Glutamatergic neuron (in vitro differentiated cells): ENCODE results near the gene TNFRSF8. TPM values are rescaled to one million over a fixed set of nuclear protein-coding genes. Genes with fewer than 3 reads are reported as not detected.

Source experiments
- DNase-seq: peaks from one replicate; pipeline ENCODE4 v3.0.0; 2022
- H3K27ac Mint-ChIP-seq: one replicate; pipeline ENCODE4 v1.8.0; 2020; ENCODE audit warnings: mild to moderate bottlenecking, mixed read lengths, inconsistent platforms; ENCODE audit not compliant: unreplicated experiment
- H3K27me3 Mint-ChIP-seq: one replicate; pipeline ENCODE4 v1.8.0; 2020; ENCODE audit warnings: mild to moderate bottlenecking, moderate library complexity, mixed read lengths, inconsistent platforms; ENCODE audit not compliant: unreplicated experiment
- H3K36me3 Mint-ChIP-seq: one replicate; pipeline ENCODE4 v1.8.0; 2020; ENCODE audit warnings: mild to moderate bottlenecking, mixed read lengths, inconsistent platforms; ENCODE audit not compliant: unreplicated experiment
- H3K4me1 Mint-ChIP-seq: one replicate; pipeline ENCODE4 v1.8.0; 2020; ENCODE audit warnings: mild to moderate bottlenecking, low read depth, mixed read lengths, inconsistent platforms; ENCODE audit not compliant: unreplicated experiment
- H3K4me3 Mint-ChIP-seq: one replicate; pipeline ENCODE4 v1.8.0; 2020; ENCODE audit warnings: mild to moderate bottlenecking, mixed read lengths, inconsistent platforms; ENCODE audit not compliant: unreplicated experiment
- H3K9me3 Mint-ChIP-seq: one replicate; pipeline ENCODE4 v1.8.0; 2020; ENCODE audit warnings: mild to moderate bottlenecking, moderate library complexity, mixed read lengths, inconsistent platforms; ENCODE audit not compliant: unreplicated experiment
- CTCF ChIP-seq: fragments of 200-600 bp; sonication (generic); IDR thresholded peaks from one replicate; pipeline ENCODE4 v1.5.0; 2021; ENCODE audit not compliant: partially characterized antibody, unreplicated experiment
- total RNA-seq: library from RNA; stranded (reverse); fragmentation: NEBNext Ultra II Directional; extraction: Animal tissue kit (Norgen Biotek cat#: 25700); gene quantifications from one replicate; pipeline ENCODE4 v1.2.1, GENCODE V29; 2021; ENCODE audit not compliant: unreplicated experiment

TNFRSF8 gene
- total RNA-seq, 1 donor from 2014 or later, result not detected

GRCh38 chr1:12143631-12144155 is 80.6 kb downstream of the TNFRSF8 start:
- Mint-ChIP-seq H3K27me3 (peaks cover 7% of the 10 kb centered on the region), H3K27ac (no peak overlapping the region), H3K4me3 (no peak overlapping the region), H3K4me1 (peaks cover 7% of the 10 kb centered on the region), H3K9me3 (peaks cover 3% of the 10 kb centered on the region), H3K36me3 (no peaks in the 10 kb centered on the region)
- TF ChIP-seq CTCF, result no peak
- no peak for DNase-seq

DNA sequence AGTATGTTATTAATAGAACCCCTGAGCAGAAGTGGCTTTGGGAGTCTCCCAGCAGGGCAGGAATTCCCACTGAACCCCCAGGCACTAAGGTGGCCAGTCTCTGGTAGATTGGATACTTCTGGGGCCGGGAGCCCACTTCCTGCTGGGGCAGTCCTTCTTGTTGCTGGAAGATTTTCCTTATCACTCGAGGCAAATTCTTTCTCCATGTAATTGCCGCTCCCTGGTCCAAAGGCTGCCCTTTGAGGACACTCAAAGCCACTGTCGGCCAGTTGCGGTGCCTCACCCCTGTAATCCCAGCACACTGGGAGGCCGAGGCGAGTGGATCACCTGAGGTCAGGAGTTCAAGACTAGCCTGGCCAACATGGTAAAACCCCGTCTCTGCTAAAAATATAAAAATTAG is 81.1 kb downstream of the TNFRSF8 start:
- peaks cover 3% of the 10 kb centered on the region for H3K27me3 Mint-ChIP-seq
- no peak for DNase-seq
- no peaks in the 10 kb centered on the region for H3K9me3 Mint-ChIP-seq
- H3K4me1 Mint-ChIP-seq, result peaks cover 7% of the 10 kb centered on the region
- no peak overlapping the region for H3K4me3 Mint-ChIP-seq
- no peak for TF ChIP-seq CTCF
- no peaks in the 10 kb centered on the region for H3K36me3 Mint-ChIP-seq
- H3K27ac Mint-ChIP-seq, result no peak overlapping the region

DNA sequence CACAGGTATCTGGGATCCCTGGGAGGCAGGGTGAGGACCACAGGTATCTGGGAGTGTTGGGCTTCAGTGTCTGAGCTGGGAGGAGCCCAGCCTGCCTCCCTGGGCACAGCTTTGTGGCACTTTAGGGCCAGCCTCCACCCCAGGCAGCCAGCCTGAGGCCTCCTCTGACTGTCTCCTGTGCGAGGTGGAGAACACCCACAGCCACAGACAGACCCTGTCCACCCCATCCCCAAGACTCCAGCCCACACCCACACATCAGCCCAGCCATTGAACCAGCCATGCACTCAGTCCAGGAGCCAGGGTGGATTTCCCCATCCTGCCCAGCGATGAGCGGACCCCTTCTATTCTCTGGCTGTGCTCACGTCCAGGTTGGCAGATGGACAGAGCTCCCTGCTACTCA is 81.9 kb downstream of the TNFRSF8 start:
- Mint-ChIP-seq H3K27me3 (no peaks in the 10 kb centered on the region), H3K27ac (no peak overlapping the region), H3K4me3 (no peak overlapping the region), H3K4me1 (peaks cover 7% of the 10 kb centered on the region), H3K36me3 (no peaks in the 10 kb centered on the region), H3K9me3 (no peaks in the 10 kb centered on the region)
- no peak for DNase-seq
- TF ChIP-seq CTCF, result no peak

- no peak for TF ChIP-seq CTCF
- H3K27ac Mint-ChIP-seq, result no peak overlapping the region
- no peaks in the 10 kb centered on the region for H3K27me3 Mint-ChIP-seq
- H3K4me3 Mint-ChIP-seq, result no peak overlapping the region
- no peak for DNase-seq
- no peaks in the 10 kb centered on the region for H3K36me3 Mint-ChIP-seq
- peaks cover 7% of the 10 kb centered on the region for H3K4me1 Mint-ChIP-seq
- no peaks in the 10 kb centered on the region for H3K9me3 Mint-ChIP-seq
Measured at GRCh38 chr1:12145616-12146342, 82.7 kb downstream of the TNFRSF8 start.

DNA sequence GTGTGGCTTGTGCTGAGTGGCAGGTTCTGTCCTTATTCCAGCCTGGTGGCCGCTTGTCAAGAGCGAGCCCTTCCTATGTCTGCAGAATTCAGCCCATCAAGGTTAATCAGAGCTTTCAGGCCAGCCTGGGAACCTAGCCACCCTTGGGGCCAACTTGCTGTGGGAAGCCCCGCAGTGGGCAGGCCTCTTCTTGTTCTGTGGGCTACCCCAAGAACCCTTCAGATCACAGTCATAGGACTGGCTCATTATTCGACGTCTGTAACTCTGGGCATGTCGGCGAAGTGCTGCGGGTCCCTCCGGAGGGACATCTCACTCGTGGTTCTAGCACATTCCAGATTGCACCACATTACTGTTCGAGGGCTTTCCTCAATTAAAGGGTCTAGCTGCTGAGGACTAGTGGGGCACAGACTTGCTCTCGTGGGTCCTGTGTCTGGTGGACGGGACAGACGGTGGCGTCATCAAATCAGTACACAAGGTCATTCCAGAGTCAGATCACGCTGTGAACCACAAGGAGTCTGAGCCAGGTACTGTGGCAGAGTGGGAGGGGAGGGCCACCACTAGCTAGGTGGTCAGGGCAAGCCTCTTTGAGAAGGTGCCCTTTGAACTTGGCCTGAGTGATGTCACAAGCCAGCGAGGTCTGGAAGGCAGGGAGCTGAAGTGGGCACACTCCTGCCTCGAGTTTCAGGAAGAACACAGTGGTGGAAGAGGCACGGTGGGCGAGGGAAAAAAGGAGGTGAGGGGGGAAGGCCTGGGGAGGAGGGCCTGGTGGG is 83.4 kb downstream of the TNFRSF8 start:
- H3K4me3 Mint-ChIP-seq, result no peak overlapping the region
- H3K27me3 Mint-ChIP-seq, result peaks cover 4% of the 10 kb centered on the region
- H3K36me3 Mint-ChIP-seq, result no peaks in the 10 kb centered on the region
- H3K4me1 Mint-ChIP-seq, result peaks cover 7% of the 10 kb centered on the region
- no peak overlapping the region for H3K27ac Mint-ChIP-seq
- TF ChIP-seq CTCF, result no peak
- DNase-seq, result no peak
- no peaks in the 10 kb centered on the region for H3K9me3 Mint-ChIP-seq
